ENCODE data around the gene KRT4. TPM values are rescaled to one million over a fixed set of nuclear protein-coding genes. Genes with fewer than 3 reads are reported as not detected.

KRT4 gene
- not detected for total RNA-seq
- total RNA-seq (2013) = not detected

- TF ChIP-seq CTCF (IDR thresholded peaks at IDR 0.05) = no peak
- intact Hi-C loops (cut with micrococcal nuclease) = no loop called here
- H3K9me3 ChIP-seq (ENCODE audit: control insufficient read depth, insufficient read depth, low read length) = no peaks in the 10 kb centered on the region
- H3K4me3 ChIP-seq (ENCODE audit: low read length) = no peak within 1 kb of the TSS
- ATAC-seq (no peak), DNase-seq (no peak)
- WGBS (ENCODE audit: insufficient coverage) = 86% methylated on average over 15 of the region's 15 CpGs
- H3K27ac Mint-ChIP-seq = no peak within 1 kb of the TSS
- H3K36me3 Mint-ChIP-seq = no peaks in the 10 kb centered on the region
- H3K9me3 Mint-ChIP-seq = no peaks in the 10 kb centered on the region
- H3K27me3 ChIP-seq (ENCODE audit: control insufficient read depth, insufficient read depth, low read length) = no peaks in the 10 kb centered on the region
- H3K4me1 ChIP-seq (ENCODE audit: control insufficient read depth, insufficient read depth, low read length) = no peaks in the 10 kb centered on the region
- H3K27ac ChIP-seq (ENCODE audit: low read length) = no peak within 1 kb of the TSS
- no peaks in the 10 kb centered on the region for H3K36me3 ChIP-seq (ENCODE audit: control insufficient read depth, insufficient read depth, low read length)
- H3K4me1 Mint-ChIP-seq = peaks cover 4 to 13% of the 10 kb centered on the region in 2 donors
- peaks cover 9 to 20% of the 10 kb centered on the region in 2 donors for H3K27me3 Mint-ChIP-seq (ENCODE audit: low read depth in 2 of 2)
- no peak within 1 kb of the TSS for H3K4me3 Mint-ChIP-seq
These were observed at the start of gene KRT4 for GRCh38 chr12:52813885-52814709. Gene KRT4 (minus strand): TSS chr12:52814116. CDS start chr12:52814058, 58 bp downstream.

GRCh38 chr12:52862023-52862422 is 48.1 kb upstream of the KRT4 start:
- H3K4me3 ChIP-seq (ENCODE audit: low read length) = no peak overlapping the region
- no peak overlapping the region for H3K27ac ChIP-seq (ENCODE audit: low read length)
- Mint-ChIP-seq H3K36me3 (no peaks in the 10 kb centered on the region), H3K27me3 (ENCODE audit: low read depth in 2 of 2) (no peaks in the 10 kb centered on the region), H3K4me1 (peaks cover 0 to 22% of the 10 kb centered on the region in 2 donors), H3K4me3 (no peak overlapping the region), H3K27ac (no peak overlapping the region), H3K9me3 (no peaks in the 10 kb centered on the region)
- no peaks in the 10 kb centered on the region for H3K9me3 ChIP-seq (ENCODE audit: control insufficient read depth, insufficient read depth, low read length)
- no peak for TF ChIP-seq CTCF (IDR thresholded peaks at IDR 0.05)
- H3K27me3 ChIP-seq (ENCODE audit: control insufficient read depth, insufficient read depth, low read length) = no peaks in the 10 kb centered on the region
- intact Hi-C loops (cut with micrococcal nuclease) = no loop called here
- H3K36me3 ChIP-seq (ENCODE audit: control insufficient read depth, insufficient read depth, low read length) = no peaks in the 10 kb centered on the region
- 63% methylated on average over 2 of the region's 2 CpGs for WGBS (ENCODE audit: insufficient coverage)
- ATAC-seq (no peak), DNase-seq (no peak)
- H3K4me1 ChIP-seq (ENCODE audit: control insufficient read depth, insufficient read depth, low read length) = no peaks in the 10 kb centered on the region

- Mint-ChIP-seq H3K4me1 (peaks cover 0 to 19% of the 10 kb centered on the region in 2 donors), H3K4me3 (no peak overlapping the region), H3K27ac (no peak overlapping the region), H3K27me3 (ENCODE audit: low read depth in 2 of 2) (no peaks in the 10 kb centered on the region), H3K9me3 (no peaks in the 10 kb centered on the region), H3K36me3 (no peaks in the 10 kb centered on the region)
- 94% methylated on average over 7 of the region's 7 CpGs for WGBS (ENCODE audit: insufficient coverage)
- H3K9me3 ChIP-seq (ENCODE audit: control insufficient read depth, insufficient read depth, low read length) = no peaks in the 10 kb centered on the region
- no peak overlapping the region for H3K4me3 ChIP-seq (ENCODE audit: low read length)
- intact Hi-C loops (cut with micrococcal nuclease) = no loop called here
- H3K4me1 ChIP-seq (ENCODE audit: control insufficient read depth, insufficient read depth, low read length) = no peaks in the 10 kb centered on the region
- ATAC-seq (no peak), DNase-seq (no peak)
- H3K27ac ChIP-seq (ENCODE audit: low read length) = no peak overlapping the region
- no peaks in the 10 kb centered on the region for H3K27me3 ChIP-seq (ENCODE audit: control insufficient read depth, insufficient read depth, low read length)
- no peak for TF ChIP-seq CTCF (IDR thresholded peaks at IDR 0.05)
- no peaks in the 10 kb centered on the region for H3K36me3 ChIP-seq (ENCODE audit: control insufficient read depth, insufficient read depth, low read length)
These were observed 47.6 kb upstream of the KRT4 start for GRCh38 chr12:52861511-52861910.

Data from natural killer cell (primary cell).